HG03045 (cell line): ENCODE data around the gene MED8.

Experiments
- ATAC-seq: cut with Tn5 transposase; IDR thresholded peaks from one replicate; pipeline ENCODE4 v1.9.1; 2021; ENCODE audit warnings: mild to moderate bottlenecking, moderate library complexity; ENCODE audit not compliant: unreplicated experiment

MED8 gene, protein sequence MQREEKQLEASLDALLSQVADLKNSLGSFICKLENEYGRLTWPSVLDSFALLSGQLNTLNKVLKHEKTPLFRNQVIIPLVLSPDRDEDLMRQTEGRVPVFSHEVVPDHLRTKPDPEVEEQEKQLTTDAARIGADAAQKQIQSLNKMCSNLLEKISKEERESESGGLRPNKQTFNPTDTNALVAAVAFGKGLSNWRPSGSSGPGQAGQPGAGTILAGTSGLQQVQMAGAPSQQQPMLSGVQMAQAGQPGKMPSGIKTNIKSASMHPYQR

GRCh38 chr1:43389326-43390313 lies at the start of gene MED8, which contains the start of gene SZT2:
Gene MED8 (minus strand): TSS chr1:43389800. CDS start chr1:43389764, 36 bp downstream.
Gene SZT2 (plus strand): TSS chr1:43389899. CDS start chr1:43389969, 70 bp downstream.
- peak; percentile 89 for ATAC-seq

GRCh38 chr1:43438953-43439581 lies 49.5 kb upstream of the MED8 start:
- ATAC-seq = no peak

GRCh38 chr1:43438576-43438952 lies 49.0 kb upstream of the MED8 start:
- ATAC-seq = no peak

GRCh38 chr1:43438006-43438405 lies 48.4 kb upstream of the MED8 start:
- no peak for ATAC-seq

DNA sequence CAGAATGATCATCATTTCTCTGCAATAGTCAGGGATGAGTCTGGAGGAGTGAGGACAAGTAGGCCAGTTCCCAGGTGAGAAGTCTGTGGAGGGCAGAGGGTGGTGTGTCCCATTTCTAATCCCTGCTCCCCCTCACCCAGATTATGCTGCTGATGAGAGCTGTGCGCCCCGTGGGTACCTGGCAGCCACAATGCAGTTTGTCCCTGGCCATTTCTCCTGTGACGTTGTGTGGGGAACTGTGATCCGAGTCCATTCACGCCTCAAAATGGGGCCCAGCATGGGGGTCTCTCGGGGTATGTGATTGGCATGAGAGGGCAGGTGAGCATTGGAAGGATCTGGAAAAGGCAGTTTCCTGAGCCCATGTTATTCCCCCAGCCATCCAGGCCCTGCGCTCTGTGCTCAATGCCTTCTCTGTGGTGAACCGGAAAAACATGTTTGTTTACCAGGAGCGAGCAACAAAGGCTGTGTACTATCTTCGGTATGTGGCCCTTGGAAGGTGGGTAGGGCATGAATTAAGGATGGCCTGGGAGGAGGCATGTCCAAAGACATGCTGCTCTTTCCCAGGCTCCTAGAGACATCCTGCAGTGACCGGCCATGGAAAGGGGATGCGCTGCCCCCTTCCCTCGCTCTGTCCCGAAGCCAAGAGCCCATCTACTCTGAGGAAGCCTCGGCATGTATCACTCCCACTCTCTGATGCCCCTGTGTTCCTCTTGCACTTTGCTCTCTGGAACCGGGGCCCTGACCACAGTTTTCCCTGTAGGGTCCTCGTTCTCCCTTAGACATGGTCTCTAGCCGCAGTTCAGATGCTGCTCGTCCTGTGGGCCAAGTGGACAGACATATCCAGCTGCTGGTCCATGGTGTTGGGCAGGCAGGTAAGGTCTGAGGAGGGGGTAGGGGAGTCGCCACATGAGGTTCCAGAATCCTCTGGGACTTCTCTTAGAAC lies 47.7 kb upstream of the MED8 start:
- no peak for ATAC-seq

DNA sequence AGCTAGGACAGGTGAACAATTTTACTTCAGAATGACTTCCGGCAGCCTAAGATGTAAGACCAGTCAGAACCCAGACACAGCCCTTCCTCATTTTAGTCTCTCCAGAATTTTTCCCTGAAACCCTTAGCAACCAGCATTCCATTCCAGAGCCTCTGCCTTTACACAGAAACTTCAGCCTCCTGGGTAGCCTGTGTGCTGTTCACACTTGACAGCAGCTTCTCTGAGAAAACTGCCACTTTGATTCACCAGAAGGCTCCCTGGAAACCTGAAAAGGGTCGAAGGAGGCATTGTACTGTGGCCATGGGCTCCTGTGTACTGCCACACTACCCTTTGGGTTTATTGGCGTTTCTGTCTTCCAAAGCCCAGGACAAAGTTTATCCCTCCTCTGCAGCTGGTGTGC lies 46.8 kb upstream of the MED8 start:
- no peak for ATAC-seq

GRCh38 chr1:43435146-43436145 lies 45.8 kb upstream of the MED8 start:
- no peak for ATAC-seq

DNA sequence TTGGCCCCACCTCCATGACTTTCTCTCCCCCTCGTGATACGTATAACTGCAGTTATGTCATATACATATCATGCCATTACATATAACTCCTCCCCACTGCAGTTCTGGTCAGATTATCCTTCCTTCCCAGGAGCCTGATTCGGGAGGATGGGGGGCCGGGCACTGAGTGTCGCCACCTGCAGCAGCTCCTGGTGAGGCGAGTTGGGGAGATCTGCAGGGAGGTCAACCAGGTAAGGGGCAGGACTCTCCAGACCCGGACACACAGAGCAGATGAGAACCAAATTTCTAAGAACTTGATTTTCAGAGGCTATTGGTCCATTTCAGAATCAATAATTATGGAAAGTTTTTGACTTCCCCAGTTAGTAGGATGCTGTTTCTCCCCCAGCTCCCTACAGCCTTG lies 44.7 kb upstream of the MED8 start:
- ATAC-seq = no peak

DNA sequence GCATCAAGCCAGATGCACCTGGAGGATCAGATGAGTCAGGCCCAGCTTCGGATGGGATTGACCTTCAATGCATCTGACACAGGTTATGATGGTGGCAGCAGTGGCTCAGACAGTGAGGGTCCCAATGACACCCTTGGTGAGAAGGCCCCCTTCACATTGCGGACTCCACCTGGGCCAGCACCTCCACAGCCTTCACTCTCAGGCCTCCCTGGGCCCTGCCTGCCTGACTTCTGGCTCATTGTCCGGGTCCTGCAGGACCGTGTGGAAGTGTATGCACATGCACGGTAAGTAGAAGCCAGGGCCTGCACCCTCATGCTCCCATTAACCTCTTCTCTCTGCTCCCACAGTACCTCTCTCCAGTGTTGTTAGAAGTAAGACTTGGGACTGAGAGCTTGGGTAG lies 43.3 kb upstream of the MED8 start:
- ATAC-seq = no peak

- ATAC-seq = no peak
These were observed 42.7 kb upstream of the MED8 start for GRCh38 chr1:43432171-43432860.

- ATAC-seq = no peak
These were observed 42.1 kb upstream of the MED8 start for GRCh38 chr1:43431676-43432075.

DNA sequence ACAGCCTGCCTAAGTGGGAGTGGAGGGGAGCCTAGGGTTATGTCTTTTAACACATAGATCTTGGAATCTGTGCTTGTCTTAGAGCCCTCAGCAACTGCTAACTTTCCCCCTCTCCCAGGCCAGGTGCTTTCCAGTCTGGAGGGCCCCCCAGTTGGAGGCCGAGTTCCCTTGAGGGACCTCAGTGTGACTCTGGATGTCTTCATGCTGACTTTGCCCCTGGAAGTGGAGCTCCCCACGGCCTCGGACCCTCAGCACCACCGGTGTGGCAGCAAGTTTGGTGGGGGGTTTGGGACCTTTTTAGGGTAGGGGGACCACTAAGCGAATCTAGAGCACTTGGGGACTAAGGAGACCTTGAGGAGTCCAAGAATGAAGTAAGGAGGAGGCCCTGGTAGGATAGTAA lies 41.2 kb upstream of the MED8 start:
- ATAC-seq = no peak

GRCh38 chr1:43427941-43428340 lies 38.3 kb upstream of the MED8 start:
- no peak for ATAC-seq

- ATAC-seq = no peak
These were observed 37.9 kb upstream of the MED8 start for GRCh38 chr1:43427524-43427923.

- no peak for ATAC-seq
These were observed 36.6 kb upstream of the MED8 start for GRCh38 chr1:43426221-43426620.

- no peak for ATAC-seq
These were observed 35.4 kb upstream of the MED8 start for GRCh38 chr1:43425045-43425444.

- ATAC-seq = no peak
These were observed 34.3 kb upstream of the MED8 start for GRCh38 chr1:43423672-43424550.
